Measurements from ENCODE around the gene TRIM65.

The TRIM65 gene

GRCh38 chr17:75896415-75897159, at the start of gene TRIM65:
Gene TRIM65 (minus strand): TSS chr17:75896951. CDS start chr17:75896937, 14 bp downstream.
- peak; percentile 41 for DNase-seq

GRCh38 chr17:75945211-75945610, 48.5 kb upstream of the TRIM65 start:
- DNase-seq = no peak

GRCh38 chr17:75943491-75943890, 46.7 kb upstream of the TRIM65 start:
- no peak for DNase-seq

GRCh38 chr17:75942473-75942872, 45.7 kb upstream of the TRIM65 start:
- DNase-seq = no peak

- no peak for DNase-seq
Measured at GRCh38 chr17:75941442-75941819, 44.7 kb upstream of the TRIM65 start.

- peak; percentile 76 for DNase-seq
Measured at GRCh38 chr17:75940727-75941441, 44.1 kb upstream of the TRIM65 start, which contains the start of gene FBF1. Gene FBF1 (minus strand): TSS chr17:75941042. CDS start chr17:75938149, 2,893 bp downstream.

- no peak for DNase-seq
Measured at GRCh38 chr17:75937652-75938051, 40.9 kb upstream of the TRIM65 start.

GRCh38 chr17:75933808-75934207, 37.1 kb upstream of the TRIM65 start:
- DNase-seq = no peak

GRCh38 chr17:75932852-75933251, 36.1 kb upstream of the TRIM65 start:
- DNase-seq = no peak

- DNase-seq = no peak
Measured at GRCh38 chr17:75931062-75931461, 34.3 kb upstream of the TRIM65 start.

GRCh38 chr17:75927286-75927922, 30.7 kb upstream of the TRIM65 start:
- DNase-seq = no peak

GRCh38 chr17:75926456-75926855, 29.7 kb upstream of the TRIM65 start:
- DNase-seq = no peak

- no peak for DNase-seq
Measured at GRCh38 chr17:75925912-75926311, 29.2 kb upstream of the TRIM65 start.

- no peak for DNase-seq
Measured at GRCh38 chr17:75925103-75925502, 28.4 kb upstream of the TRIM65 start.

- DNase-seq = no peak
Measured at GRCh38 chr17:75922963-75923874, 26.5 kb upstream of the TRIM65 start.

GRCh38 chr17:75922173-75922961, 25.6 kb upstream of the TRIM65 start:
- DNase-seq = no peak

- no peak for DNase-seq
Measured at GRCh38 chr17:75921596-75921995, 24.8 kb upstream of the TRIM65 start.

- DNase-seq = no peak
Measured at GRCh38 chr17:75920045-75920560, 23.4 kb upstream of the TRIM65 start.

GRCh38 chr17:75919611-75920010, 22.9 kb upstream of the TRIM65 start:
- no peak for DNase-seq

GRCh38 chr17:75917917-75918445, 21.2 kb upstream of the TRIM65 start:
- DNase-seq = no peak

Data from NCI-H1417 treated with DMSO at 0.1 percent for 48 hours (cell line).